H9 (cell line): ENCODE data around the gene TUBB2B. TPM values are rescaled to one million over a fixed set of nuclear protein-coding genes. Genes with fewer than 3 reads are reported as not detected.

ENCODE experiments used
- DNase-seq: peaks from one replicate; pipeline ENCODE4 v3.0.0-alpha.2; 2017
- H2AFZ ChIP-seq: one replicate; pipeline ENCODE4 v1.6.1; 2013; ENCODE audit warnings: mild to moderate bottlenecking, low read length, control low read depth, moderate library complexity
- H2AK5ac ChIP-seq: 2 replicates; pipeline ENCODE4 v1.6.1; 2013; ENCODE audit warnings: low read length, control low read depth, mixed read lengths; ENCODE audit not compliant: insufficient read length
- H2BK120ac ChIP-seq: one replicate; pipeline ENCODE4 v1.6.1; 2013; ENCODE audit warnings: low read depth, mild to moderate bottlenecking, low read length, control low read depth, inconsistent platforms; ENCODE audit not compliant: poor library complexity, severe bottlenecking
- H2BK12ac ChIP-seq: 2 replicates; pipeline ENCODE4 v1.6.1; 2013; ENCODE audit warnings: low read length, control low read depth, mixed read lengths, low read depth; ENCODE audit not compliant: insufficient read length
- H2BK15ac ChIP-seq: 2 replicates; pipeline ENCODE4 v1.6.1; 2013; ENCODE audit warnings: low read depth, low read length, control low read depth
- H2BK20ac ChIP-seq: one replicate; pipeline ENCODE4 v1.6.1; 2013; ENCODE audit warnings: low read depth, mild to moderate bottlenecking, low read length, control low read depth, inconsistent platforms; ENCODE audit not compliant: poor library complexity, severe bottlenecking
- H2BK5ac ChIP-seq: 2 replicates; pipeline ENCODE4 v1.6.1; 2013; ENCODE audit warnings: low read length, control low read depth, mixed read lengths; ENCODE audit not compliant: insufficient read length
- H3K14ac ChIP-seq: 2 replicates; pipeline ENCODE4 v1.6.1; 2013; ENCODE audit warnings: low read length, control low read depth; ENCODE audit not compliant: insufficient read depth
- H3K18ac ChIP-seq: 2 replicates; pipeline ENCODE4 v1.6.1; 2013; ENCODE audit warnings: low read depth, mild to moderate bottlenecking, mixed read lengths, low read length, control low read depth; ENCODE audit not compliant: insufficient read length
- H3K23ac ChIP-seq: 2 replicates; pipeline ENCODE4 v1.6.1; 2013; ENCODE audit warnings: low read length, control low read depth, mixed read lengths, low read depth; ENCODE audit not compliant: insufficient read length
- H3K23me2 ChIP-seq: 2 replicates; pipeline ENCODE4 v1.6.1; 2013; ENCODE audit warnings: low read depth, mild to moderate bottlenecking, mixed read lengths, low read length, control low read depth; ENCODE audit not compliant: insufficient read length, poor library complexity, severe bottlenecking
- H3K27ac ChIP-seq: 2 replicates; pipeline ENCODE4 v1.5.1; 2013; ENCODE audit warnings: low read length, control low read depth, mixed read lengths, low read depth; ENCODE audit not compliant: insufficient read length
- H3K27me3 ChIP-seq: 2 replicates; pipeline ENCODE4 v1.6.1; 2013; ENCODE audit warnings: low read length, control low read depth, inconsistent platforms; ENCODE audit not compliant: insufficient read depth
- H3K4ac ChIP-seq: 2 replicates; pipeline ENCODE4 v1.6.1; 2013; ENCODE audit warnings: low read depth, mild to moderate bottlenecking, control low read depth, inconsistent platforms, low read length, moderate library complexity
- H3K4me1 ChIP-seq: 2 replicates; pipeline ENCODE4 v1.6.1; 2013; ENCODE audit warnings: low read length, control low read depth, inconsistent platforms; ENCODE audit not compliant: insufficient read depth
- H3K4me2 ChIP-seq: 2 replicates; pipeline ENCODE4 v1.6.1; 2013; ENCODE audit warnings: low read length, control low read depth, mixed read lengths; ENCODE audit not compliant: insufficient read length, insufficient read depth
- H3K56ac ChIP-seq: 2 replicates; pipeline ENCODE4 v1.6.1; 2013; ENCODE audit warnings: low read depth, mild to moderate bottlenecking, mixed read lengths, low read length, control low read depth; ENCODE audit not compliant: insufficient read length
- H3K79me1 ChIP-seq: 2 replicates; pipeline ENCODE4 v1.6.1; 2013; ENCODE audit warnings: low read depth, mild to moderate bottlenecking, moderate library complexity, low read length, control low read depth, inconsistent platforms; ENCODE audit not compliant: insufficient read depth, poor library complexity, severe bottlenecking
- H3K79me2 ChIP-seq: 2 replicates; pipeline ENCODE4 v1.6.1; 2013; ENCODE audit warnings: low read length, control low read depth, inconsistent platforms; ENCODE audit not compliant: insufficient read depth
- H3K9ac ChIP-seq: 2 replicates; pipeline ENCODE4 v1.6.1; 2013; ENCODE audit warnings: low read length, control low read depth, mixed read lengths; ENCODE audit not compliant: insufficient read length; ENCODE audit errors: extremely low read depth
- H3K9me3 ChIP-seq: one replicate; pipeline ENCODE4 v1.6.1; 2013; ENCODE audit warnings: low read depth, low read length, inconsistent platforms; ENCODE audit not compliant: control insufficient read depth
- H3T11ph ChIP-seq: one replicate; pipeline ENCODE4 v1.6.1; 2013; ENCODE audit warnings: mild to moderate bottlenecking, low read length, control low read depth, inconsistent platforms
- H4K20me1 ChIP-seq: one replicate; pipeline ENCODE4 v1.6.1; 2013; ENCODE audit not compliant: control insufficient read depth, insufficient read length, insufficient read depth
- H4K5ac ChIP-seq: 2 replicates; pipeline ENCODE4 v1.6.1; 2013; ENCODE audit warnings: low read depth, mild to moderate bottlenecking, mixed read lengths, low read length, control low read depth; ENCODE audit not compliant: insufficient read length
- H4K8ac ChIP-seq: replicated peaks from 2 replicates; pipeline ENCODE4 v1.6.1; 2013; ENCODE audit warnings: low read length, control low read depth, mixed read lengths, low read depth; ENCODE audit not compliant: insufficient read length
- H4K91ac ChIP-seq: 2 replicates; pipeline ENCODE4 v1.6.1; 2013; ENCODE audit warnings: low read depth, mild to moderate bottlenecking, moderate library complexity, mixed read lengths, low read length, control low read depth; ENCODE audit not compliant: insufficient read length
- H3K27ac Mint-ChIP-seq, 3 experiments: 2 replicates in 2 of 3; 3 replicates in 1 of 3; pipeline ENCODE4 v1.8.0; 2020 to 2021; ENCODE audit warnings: mixed read lengths in 3 of 3, mild to moderate bottlenecking in 1 of 3, moderate library complexity in 1 of 3
- H3K27me3 Mint-ChIP-seq: 2 replicates; pipeline ENCODE4 v1.8.0; 2021; ENCODE audit warnings: low read depth, mild to moderate bottlenecking, moderate library complexity, mixed read lengths
- H3K36me3 Mint-ChIP-seq, 3 experiments: 2 replicates in 2 of 3; 3 replicates in 1 of 3; pipeline ENCODE4 v1.8.0; 2020 to 2021; ENCODE audit warnings: low read depth in 3 of 3, mixed read lengths in 3 of 3; ENCODE audit not compliant: insufficient read depth in 1 of 3
- H3K4me1 Mint-ChIP-seq, 2 experiments: 2 replicates each; pipeline ENCODE4 v1.8.0; 2020; ENCODE audit warnings: mixed read lengths in 2 of 2
- H3K4me3 Mint-ChIP-seq, 2 experiments: 2 replicates in 1 of 2; 3 replicates in 1 of 2; pipeline ENCODE4 v1.8.0; 2020 to 2021; ENCODE audit warnings: mild to moderate bottlenecking in 2 of 2, mixed read lengths in 2 of 2, moderate library complexity in 1 of 2
- H3K9me3 Mint-ChIP-seq, 2 experiments: 2 replicates in 1 of 2; 3 replicates in 1 of 2; pipeline ENCODE4 v1.8.0; 2020; ENCODE audit warnings: mild to moderate bottlenecking in 2 of 2, mixed read lengths in 2 of 2, moderate library complexity in 1 of 2
- CTCF ChIP-seq: fragments of 200-600 bp; sonication (generic); conservative IDR thresholded peaks from 3 replicates; pipeline ENCODE4 v1.8.0; 2021; ENCODE audit warnings: antibody characterized with exemption, mild to moderate bottlenecking
- WGBS: extraction: QIAGEN DNeasy Blood & Tissue Kit; methylation state at CpG from one replicate; pipeline ENCODE4 v1.1.7; 2013; ENCODE audit warnings: missing lambda C conversion rate, low lambda C conversion rate, mixed read lengths; ENCODE audit not compliant: insufficient read length; ENCODE audit errors: extremely low coverage; 5-methylcytosine and 5-hydroxymethylcytosine counted together
- total RNA-seq: library from RNA; stranded (reverse); gene quantifications from 2 replicates; pipeline ENCODE4 v1.2.1, GENCODE V29; 2021

Gene TUBB2B
- total RNA-seq, 1 experiment from 2014 or later = 320 TPM

DNA sequence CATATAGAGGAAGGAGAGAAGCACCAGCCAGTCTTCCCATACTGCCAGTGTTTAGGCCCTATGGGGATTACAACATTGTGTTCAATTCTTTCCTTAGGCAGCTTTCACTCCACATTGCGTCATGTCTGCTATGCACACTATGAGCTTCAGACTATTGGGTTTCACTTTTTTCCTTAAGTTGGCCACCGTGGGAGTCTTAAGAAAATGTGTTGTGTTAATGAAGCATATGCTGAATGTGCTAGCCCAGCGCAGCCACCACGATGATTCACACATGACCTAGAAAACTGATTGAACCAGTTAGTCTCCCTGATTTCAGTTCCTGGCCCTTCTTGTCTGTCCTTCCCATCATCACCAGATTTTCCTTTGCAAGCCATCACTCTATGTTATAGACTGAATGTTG, 21.5 kb downstream of the TUBB2B start:
- no peak overlapping the region for H3K4me3 Mint-ChIP-seq
- Histone ChIP-seq H3K14ac (no peak overlapping the region), H4K20me1 (no peaks in the 10 kb centered on the region), H3T11ph (no peak overlapping the region), H2AK5ac (no peak overlapping the region), H3K4ac (no peak overlapping the region), H3K23me2 (no peaks in the 10 kb centered on the region), H2BK20ac (no peak overlapping the region), H4K91ac (no peak overlapping the region), H3K27ac (no peak overlapping the region), H3K18ac (no peak overlapping the region), H3K4me2 (no peak overlapping the region), H2BK5ac (no peak overlapping the region), H2AFZ (no peak overlapping the region), H4K5ac (no peak overlapping the region), H3K4me1 (peaks cover 11% of the 10 kb centered on the region), H3K9me3 (no peaks in the 10 kb centered on the region), H3K23ac (no peak overlapping the region), H3K79me1 (no peaks in the 10 kb centered on the region), H3K9ac (no peak overlapping the region), H3K79me2 (no peaks in the 10 kb centered on the region), H3K27me3 (no peaks in the 10 kb centered on the region), H3K56ac (no peak overlapping the region), H2BK15ac (no peak overlapping the region), H2BK12ac (no peak overlapping the region), H4K8ac (no peak overlapping the region), H2BK120ac (no peak overlapping the region)
- no peak for TF ChIP-seq CTCF
- peaks cover 32 to 36% of the 10 kb centered on the region in 2 experiments for H3K4me1 Mint-ChIP-seq
- no peak overlapping the region for H3K27ac Mint-ChIP-seq
- H3K27me3 Mint-ChIP-seq = peaks cover 2% of the 10 kb centered on the region; the same call in 1 of the 2 replicates
- H3K36me3 Mint-ChIP-seq = no peaks in the 10 kb centered on the region; a peak in 1 of 7 replicates
- whole genome bisulfite sequencing = no CpG with 5 or more reads among the region's 4 CpGs
- no peaks in the 10 kb centered on the region; a peak in 1 of 5 replicates for H3K9me3 Mint-ChIP-seq
- no peak for DNase-seq
